C1 segment of cervical spinal cord (tissue), 14 donors: ENCODE data around the gene SOWAHA.
"Not testable (repeated sequence)": the region's sequence is repeated elsewhere in the genome, so short reads cannot be mapped to it uniquely, and the experiment has no call there.

Experiments used
- DNase-seq, 14 donors: peaks; one replicate each; lab custom pipeline; 2025; lab: John Stamatoyannopoulos, UW

SOWAHA gene

DNA sequence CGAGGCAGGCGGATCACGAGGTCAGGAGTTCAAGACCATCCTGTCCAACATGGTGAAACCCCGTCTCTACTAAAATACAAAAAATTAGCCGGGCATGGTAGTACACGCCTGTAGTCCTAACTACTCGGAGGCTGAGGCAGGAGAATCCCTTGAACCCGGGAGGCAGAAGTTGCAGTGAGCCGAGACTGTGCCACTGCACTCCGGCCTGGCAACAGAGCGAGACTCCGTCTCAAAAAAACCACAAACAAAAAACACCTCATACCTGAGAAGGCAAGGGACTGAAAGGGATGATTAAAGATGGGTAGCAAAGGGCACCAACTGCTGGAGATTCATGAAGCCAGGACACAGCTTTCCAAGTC, 6.3 kb upstream of the SOWAHA start:
- DNase-seq = not testable (repeated sequence)

DNA sequence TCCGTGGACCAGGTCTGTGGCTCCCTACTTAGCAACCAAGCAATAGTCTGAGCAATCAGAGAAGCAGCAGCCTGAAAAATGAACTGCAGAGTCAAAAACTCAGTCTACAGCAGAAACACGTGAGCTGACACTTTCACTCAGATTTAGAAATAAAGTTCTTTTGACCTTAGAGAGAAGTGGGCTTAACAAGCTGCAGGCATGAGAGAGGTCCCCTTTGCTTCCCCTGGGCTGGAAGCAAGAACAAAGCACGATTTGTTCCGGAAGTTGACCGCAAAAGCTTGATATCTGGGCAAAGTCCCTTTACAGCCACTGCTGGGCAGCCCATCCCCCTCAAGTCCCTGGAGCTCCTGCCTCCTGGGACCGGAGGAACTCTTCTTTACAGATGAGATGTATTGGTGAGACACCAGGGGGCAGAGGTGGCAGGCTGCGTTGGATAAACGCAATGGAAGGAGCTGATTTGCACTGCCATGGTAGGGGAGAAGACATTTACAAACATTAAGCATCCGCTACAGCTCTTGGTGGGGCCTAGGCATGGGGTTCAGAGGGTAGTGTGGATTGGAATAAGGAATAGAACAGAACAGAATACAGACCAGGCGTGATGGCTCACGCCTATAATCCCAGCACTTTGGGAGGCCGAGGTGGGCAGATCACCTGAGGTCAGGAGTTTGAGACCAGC, 5.8 kb upstream of the SOWAHA start:
- peak in 7 of 14 donors; percentile 30 to 66 (median 55) for DNase-seq

DNA sequence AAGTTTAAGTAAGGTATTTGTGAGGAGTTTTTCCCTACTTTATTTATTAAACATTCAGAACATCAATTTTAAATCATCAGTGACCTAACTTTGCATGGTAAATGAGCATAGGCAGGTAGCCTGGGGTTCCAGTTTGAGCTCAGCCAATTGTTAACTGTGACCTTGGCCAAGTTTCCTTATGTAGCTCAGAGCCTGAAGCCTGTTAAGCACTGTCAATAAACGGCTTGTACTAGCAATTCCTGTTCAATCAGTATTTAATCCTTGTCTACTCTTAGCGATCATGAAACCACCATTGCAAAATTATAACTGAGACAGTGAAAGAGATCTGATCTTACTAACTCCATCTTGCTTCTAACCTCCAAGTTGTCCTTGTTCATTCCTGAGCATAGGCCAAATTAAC, 4.7 kb upstream of the SOWAHA start:
- DNase-seq = no peak

DNA sequence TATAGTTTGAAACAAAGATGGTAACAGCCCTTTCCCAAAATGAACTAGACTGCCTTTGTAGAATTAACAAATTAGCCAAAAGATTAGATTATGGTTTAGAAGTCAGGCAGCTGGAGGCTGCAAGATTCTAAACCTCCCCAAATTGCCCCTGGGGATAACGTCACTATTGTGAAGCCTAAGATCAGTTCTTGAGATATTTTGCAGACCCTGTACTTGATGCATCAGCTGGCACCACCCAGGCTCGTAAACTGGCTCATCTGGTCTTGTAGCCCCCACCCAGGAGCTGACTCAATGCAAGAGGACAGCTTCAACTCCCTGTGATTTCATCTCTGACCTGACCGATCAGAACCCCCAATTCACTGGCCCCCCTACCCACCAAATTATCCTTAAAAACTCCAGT, 4.2 kb upstream of the SOWAHA start:
- no peak for DNase-seq

DNA sequence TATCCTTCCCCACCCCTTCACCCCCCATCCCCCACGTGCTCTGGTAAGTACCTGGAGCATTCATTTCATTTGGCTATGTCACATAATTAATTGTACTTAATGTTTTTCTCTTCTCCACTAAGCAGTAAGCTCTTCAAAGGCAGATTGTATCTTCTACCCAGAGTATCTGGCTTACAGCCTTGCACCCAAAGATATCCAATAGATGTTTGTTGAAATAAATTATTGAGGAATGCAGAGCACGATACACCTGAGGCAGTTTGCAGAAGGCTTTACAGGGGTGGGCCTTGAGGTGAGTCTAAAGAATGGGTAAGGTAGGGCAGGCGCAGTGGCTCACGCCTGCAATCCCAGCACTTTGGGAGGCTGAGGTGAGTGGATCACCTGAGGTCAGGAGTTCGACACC, 2.5 kb upstream of the SOWAHA start:
- DNase-seq = no peak

DNA sequence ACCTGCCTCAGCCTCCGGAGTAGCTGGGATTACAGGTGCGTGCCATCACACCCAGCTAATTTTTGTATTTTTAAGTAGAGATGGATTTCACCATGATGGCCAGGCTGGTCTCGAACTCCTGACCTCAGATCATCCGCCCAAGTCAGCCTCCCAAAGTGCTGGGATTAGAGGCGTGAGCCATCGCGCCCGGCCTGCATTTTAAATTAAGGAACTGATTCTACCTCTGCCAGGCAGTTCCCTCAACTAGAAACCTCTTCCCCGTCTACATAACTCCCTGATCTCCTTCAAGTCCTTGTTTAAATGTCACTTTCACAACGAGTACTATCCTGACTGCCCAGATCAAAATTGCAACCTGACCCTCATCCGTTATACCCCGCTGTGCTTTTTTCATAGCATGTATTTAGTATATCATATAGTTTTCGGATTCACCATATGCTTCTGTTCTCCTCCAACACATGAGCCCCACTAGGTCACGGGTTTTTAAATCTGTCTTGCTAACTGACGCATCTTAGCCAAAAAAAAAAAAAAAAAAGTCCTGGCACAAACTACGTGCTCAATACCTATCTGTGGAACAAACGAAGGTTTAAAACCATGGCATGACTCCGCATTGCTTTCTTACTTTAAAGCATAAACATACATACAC, 858 bp upstream of the SOWAHA start:
- peak in 2 of 14 donors; percentile 23 to 70 for DNase-seq

DNA sequence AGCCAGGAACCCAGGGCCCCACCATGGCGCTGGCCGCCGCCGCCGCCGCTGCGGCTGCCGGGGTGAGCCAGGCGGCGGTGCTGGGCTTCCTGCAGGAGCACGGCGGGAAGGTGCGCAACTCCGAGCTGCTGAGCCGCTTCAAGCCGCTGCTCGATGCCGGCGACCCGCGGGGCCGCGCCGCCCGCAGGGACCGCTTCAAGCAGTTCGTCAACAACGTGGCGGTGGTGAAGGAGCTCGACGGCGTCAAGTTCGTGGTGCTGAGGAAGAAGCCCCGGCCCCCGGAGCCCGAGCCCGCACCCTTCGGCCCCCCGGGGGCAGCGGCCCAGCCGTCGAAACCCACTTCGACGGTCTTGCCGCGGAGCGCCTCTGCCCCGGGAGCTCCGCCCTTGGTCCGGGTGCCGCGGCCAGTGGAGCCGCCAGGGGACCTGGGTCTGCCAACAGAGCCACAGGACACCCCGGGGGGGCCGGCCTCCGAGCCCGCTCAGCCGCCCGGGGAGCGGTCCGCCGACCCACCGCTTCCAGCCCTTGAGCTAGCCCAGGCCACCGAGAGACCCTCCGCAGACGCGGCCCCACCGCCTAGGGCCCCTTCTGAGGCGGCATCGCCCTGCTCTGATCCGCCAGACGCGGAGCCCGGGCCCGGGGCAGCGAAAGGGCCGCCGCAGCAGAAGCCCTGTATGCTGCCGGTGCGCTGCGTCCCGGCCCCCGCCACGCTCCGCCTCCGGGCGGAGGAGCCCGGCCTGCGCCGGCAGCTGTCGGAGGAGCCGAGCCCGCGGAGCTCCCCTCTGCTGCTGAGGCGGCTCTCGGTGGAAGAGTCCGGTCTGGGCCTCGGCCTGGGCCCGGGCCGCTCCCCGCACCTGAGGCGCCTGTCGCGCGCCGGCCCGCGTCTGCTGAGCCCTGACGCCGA, 749 bp downstream of the SOWAHA start:
- DNase-seq = peak in 7 of 14 donors; percentile 20 to 95 (median 66)

DNA sequence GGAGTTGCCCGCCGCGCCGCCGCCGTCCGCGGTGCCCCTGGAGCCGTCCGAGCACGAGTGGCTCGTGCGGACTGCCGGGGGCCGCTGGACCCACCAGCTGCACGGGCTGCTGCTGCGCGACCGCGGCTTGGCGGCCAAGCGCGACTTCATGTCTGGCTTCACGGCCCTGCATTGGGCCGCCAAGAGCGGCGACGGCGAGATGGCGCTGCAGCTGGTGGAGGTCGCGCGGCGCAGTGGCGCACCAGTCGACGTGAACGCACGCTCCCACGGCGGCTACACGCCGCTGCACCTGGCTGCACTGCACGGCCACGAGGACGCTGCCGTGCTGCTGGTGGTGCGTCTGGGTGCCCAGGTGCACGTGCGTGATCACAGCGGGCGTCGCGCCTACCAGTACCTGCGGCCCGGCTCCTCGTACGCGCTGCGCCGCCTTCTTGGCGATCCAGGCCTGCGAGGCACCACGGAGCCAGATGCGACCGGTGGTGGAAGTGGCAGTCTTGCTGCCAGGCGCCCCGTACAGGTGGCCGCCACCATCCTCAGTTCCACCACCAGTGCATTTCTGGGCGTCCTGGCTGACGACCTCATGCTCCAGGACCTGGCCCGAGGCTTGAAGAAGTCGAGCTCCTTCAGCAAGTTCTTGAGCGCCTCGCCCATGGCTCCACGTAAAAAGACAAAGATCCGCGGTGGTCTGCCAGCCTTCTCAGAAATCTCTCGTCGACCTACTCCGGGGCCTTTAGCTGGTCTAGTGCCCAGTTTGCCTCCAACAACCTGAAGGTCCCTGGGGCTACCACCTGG, 1.6 kb downstream of the SOWAHA start:
- peak in 2 of 14 donors; percentile 61 to 68 for DNase-seq

DNA sequence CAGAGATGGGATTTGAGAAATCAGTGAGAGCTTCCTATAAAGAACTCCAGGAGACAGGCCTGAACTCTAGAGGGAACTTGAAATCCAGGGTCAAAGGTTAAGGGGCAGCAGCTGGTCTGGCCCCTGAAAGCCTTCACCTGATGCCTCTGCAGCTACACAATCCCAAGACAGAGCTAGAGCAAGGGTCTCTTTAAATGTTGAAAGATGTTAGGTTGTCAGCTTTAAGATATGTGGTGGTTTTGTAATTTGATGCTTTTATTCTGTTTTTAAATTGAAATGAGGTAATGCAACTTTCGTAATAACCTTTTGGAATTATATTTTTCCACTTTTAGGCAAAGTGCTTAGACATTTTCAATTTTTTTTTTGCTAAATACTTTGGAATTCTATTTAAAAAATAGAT, 2.4 kb downstream of the SOWAHA start:
- no peak for DNase-seq

DNA sequence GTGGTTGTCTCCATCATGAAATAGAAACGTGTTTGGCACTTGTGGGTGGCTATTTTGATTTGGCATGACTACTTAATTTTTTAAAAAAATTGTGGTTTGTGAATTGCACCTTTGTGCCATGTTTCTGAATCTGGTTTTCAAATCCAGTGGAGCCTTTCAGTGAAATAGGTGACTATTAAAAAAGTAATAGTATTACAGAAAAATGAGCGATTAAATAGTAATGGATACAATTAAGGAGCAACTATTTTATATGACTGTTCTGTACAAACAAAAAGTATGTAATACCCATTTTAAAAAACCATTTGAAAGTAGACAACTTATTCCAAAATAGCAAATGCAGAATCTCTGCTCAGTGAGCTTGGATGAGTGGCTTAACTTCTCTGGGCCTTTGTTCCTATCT, 3.0 kb downstream of the SOWAHA start:
- DNase-seq = no peak

DNA sequence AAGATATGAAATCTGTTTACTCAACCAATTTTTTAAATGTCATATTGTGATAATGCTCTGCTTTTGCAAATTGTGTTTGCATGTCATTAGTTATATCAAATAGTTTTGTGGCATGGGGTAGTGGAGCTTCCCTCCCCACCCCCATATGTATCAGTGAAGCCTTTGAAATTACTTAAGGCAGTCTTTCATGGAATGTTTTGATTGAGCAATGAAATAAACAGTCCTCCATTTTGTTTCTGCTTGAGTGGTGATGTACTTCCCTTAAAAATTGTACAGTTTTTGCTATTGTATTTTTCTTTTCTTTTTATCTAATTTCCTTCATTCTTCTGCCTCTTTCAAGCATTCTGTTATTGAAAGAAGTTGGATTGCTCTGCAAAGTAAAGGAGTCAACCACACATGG, 3.5 kb downstream of the SOWAHA start:
- DNase-seq = no peak

DNA sequence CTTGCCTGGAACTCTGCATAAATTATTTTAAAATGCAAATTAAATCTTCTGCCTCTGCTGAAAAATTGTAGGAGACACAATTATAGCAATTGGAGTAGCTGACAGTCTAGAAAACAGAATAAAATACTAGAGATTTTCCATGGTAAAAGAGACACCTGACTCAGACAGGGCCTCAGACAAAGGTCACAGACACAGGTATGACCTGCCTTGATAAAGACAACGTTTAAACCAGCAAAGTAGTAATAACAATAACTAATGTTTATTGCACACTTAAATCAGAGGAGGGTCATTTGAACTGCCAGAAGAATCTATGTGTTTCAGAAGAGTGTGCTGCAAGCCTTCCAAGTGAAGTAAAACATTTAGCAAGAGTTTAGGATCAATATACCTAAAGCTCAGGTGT, 3.9 kb downstream of the SOWAHA start:
- DNase-seq = no peak

DNA sequence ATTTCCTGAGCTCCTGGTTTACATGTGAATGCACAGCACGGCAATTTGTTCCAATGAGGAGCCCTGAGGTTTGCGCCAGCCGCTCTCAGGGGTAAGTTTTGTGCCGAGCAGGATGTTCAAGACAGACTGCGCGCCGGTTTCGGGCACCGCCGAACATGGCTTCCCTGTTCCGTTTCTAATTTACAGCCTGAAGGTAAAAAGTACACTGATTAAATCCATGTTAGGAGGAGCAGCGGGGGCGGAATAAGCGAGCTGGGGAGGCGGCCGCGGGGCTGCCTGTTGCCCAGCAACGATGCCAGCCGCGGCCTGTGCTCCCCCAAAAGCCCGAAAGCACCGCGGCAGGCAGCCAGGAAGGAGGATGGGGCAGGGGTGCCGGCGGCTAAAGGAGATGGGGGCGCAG, 6.4 kb downstream of the SOWAHA start:
- DNase-seq = peak in 3 of 14 donors; percentile 45 to 58 (median 56)

DNA sequence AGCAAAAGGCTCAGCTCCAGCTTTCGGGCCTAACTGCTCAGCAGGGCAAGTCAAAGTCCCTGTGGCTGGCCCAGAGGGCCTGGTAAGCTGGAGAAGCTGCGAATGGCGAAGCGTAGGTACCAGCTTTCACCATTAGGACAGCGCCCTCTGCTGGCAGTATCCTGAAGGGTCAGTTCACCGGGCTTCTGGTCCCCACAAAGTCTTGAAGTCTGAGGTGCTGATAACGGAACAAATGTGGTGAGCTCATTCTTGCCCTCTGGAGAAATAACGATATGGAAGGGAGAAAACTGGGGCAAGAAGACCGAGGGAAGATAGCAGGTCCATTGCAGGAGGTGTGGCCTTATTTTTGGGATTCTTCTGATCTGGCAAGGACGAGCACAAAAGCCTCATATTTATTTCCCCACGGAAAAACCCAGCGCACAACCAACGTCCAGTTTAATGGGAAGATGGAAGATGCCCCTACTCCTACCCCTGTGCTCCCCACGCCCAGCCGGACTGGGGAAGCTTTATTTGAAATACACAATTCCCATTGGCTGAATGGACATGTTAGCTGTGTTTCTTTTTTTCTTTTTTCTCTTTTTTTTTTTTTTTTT, 7.2 kb downstream of the SOWAHA start:
- peak in 12 of 14 donors; percentile 64 to 93 (median 86) for DNase-seq

DNA sequence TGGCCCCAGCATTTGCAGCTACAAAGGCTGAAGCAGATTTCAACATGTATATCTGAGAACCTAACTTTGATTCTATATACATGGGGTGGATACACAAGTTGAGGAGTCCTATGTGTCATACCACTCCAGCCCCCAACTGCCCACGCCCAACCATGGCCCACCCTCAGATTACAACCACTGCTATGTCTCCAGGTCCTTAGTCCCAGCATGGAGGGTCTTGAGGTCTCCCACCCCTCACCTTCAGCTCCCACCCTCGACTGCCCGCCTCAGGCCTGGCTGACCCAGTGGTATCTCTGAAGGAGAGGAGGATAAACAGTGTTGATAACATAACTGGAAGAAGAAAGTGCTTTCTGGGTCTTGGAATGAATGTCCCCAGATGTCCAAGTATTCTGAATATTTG, 8.2 kb downstream of the SOWAHA start:
- peak in 2 of 14 donors; percentile 36 to 67 for DNase-seq

DNA sequence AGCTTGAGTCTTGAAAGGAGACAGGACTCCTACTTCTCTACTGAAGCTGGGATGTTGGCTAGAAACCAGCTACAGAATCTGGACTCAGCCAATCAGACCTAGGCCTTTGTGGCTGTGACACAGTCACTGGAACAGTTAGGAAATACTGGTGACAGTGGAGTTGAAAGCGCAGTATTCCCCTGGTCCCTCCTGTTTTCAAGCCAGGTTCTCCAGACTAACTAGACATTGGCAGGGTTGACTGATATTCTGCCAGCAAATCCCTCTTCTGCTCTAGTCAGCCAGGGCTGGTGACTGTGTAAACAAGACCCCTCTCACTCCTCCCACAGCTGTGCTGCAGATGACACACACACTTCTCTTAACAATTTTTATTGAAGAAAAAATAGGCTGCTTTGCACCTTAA, 8.7 kb downstream of the SOWAHA start:
- DNase-seq = peak in 8 of 14 donors; percentile 37 to 73 (median 57)

DNA sequence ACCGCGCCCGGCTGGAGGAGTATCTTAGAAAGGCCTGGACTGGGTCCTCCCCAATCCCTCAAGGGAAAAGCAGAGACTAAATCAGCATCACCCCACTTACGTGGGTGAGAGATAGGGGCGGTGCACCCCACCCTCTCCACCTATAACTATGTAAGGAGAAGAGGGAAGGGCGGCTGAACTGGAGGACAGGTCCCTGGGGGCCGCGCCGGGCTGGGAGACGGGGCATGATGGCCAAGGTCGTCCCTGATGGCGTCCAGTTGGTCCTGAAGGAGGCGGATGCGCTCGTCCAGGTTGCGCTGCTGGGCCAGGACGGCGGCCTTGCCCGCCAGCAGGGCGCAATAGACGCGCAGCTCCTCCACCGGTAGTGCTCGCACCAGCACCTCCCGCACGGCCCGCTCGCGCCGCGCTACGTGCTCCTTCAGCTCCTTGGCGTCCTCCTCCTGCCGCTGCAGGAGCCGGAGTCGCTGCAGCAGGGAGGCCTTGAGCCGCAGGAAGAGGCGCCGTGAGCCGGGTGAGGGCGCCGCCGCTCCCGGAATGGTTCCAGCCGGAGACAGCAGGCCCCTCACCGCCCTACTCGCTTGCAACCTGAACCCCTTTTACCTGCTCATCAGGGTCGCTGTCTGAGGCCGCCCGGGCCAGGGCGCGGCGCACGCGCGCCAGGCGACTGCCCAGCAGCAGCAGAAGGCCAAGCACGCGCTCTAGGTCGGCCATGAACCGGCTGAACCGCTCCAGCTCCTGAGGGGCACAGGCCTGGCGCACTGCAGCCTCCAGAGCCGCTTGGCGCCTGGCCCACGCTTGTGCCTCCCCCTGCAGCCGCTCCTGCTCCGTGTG, 9.8 kb downstream of the SOWAHA start:
- DNase-seq = peak in 2 of 14 donors; percentile 25 to 79

DNA sequence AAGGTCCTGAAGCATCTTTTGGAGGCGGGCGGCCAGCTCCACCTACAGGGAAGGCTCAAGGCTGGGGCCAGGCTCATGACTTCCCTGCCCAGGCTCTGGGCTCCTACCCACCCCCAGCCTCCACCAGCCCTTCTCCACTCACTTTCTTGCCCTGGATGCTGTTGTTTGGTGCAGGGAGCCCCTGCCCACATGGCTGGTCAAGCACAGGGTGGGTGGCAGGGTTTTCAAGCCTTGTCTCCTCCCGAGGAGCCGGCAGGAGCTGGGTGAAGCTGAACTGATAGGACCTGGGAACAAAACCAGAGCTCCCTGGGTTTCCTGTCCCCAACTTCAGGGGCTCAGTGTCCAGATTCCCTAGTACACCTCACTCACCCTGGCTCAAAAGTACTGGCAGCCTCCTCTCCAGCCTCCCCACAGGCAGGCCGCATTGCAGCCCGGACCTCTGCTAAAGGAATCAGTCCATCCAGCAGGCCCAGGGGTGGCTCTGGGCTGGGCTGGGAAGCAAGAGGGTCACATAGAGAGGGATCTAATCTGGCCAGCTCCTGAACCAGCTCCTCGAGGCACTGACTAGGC, 10.5 kb downstream of the SOWAHA start:
- DNase-seq = peak in 1 of 14 donors; percentile 56

DNA sequence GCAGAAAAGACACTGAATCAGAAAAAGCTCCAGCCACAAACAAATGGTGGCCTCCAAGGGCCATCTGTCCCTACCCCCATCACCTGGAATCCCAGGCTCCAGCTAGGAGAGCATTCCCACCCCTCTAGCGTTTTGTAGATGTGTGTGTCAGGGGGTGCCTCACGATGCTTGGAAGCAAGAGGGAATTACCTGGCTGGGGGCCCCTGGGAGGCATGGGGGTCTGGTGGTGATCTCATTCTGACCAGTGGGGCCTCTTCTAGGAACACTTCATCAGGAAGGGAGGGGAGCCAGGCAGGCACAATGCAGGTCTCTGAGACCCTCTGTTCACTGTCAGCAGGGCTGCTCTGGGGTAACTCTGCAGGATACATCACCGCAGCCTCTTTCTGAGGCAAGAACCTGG, 11.3 kb downstream of the SOWAHA start:
- DNase-seq = no peak
